ENCODE measurements around the gene NDUFAF2.

Gene NDUFAF2

DNA sequence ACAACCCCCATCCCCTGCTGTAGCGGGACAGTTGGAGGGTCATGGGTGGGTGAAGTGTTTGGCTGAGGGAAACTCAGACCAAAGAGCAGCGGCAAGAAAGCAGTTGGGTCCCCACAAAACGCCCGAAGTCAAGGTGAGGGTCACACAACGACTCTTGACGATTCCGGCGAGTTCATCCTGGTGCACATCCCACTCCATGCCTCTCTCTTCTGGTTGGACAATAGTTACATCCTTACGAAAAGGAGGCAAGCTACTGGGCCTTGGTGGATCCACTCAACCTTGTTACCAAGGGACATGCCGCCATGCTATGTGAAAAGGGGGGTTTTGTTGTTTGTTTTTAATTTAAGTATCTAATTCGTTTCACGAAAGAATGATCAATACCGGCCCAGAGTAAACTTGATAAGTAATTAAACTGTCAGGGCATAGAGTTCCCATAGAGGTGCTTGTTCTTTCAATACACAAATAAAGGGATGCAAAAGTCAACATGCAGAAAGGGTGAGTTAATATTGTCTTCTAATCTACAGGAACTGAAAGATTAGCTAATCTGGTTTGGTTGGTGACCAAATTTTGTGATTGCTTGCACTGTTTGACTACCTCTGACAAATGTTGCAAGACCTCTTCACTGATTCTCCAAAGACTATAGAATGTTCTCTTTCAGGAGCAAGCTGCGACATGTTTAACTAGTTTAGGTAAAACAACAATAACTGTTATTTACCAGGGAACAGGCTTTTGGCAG lies 218.0 kb downstream of the NDUFAF2 start (continued):
- TF ChIP-seq OVOL3 (tag by site-specific recombination; IDR thresholded peaks at IDR 0.05) (no peak), ZBTB10 (tag by site-specific recombination; IDR thresholded peaks at IDR 0.05) (peak; percentile 73; the same call in 1 of the 2 replicates), ZSCAN16 (tag by site-specific recombination; IDR thresholded peaks at IDR 0.05) (no peak), ZNF132 (tag by site-specific recombination; IDR thresholded peaks at IDR 0.05; ENCODE audit: borderline replicate concordance) (no peak), ZNF37A (tag by site-specific recombination; IDR thresholded peaks at IDR 0.05) (0 out of 2 replicates have a peak, but pooled peaks have one; percentile 1), ZSCAN23 (tag by site-specific recombination; IDR thresholded peaks at IDR 0.05) (no peak), ZNF140 (tag by site-specific recombination; IDR thresholded peaks at IDR 0.05) (0 out of 2 replicates have a peak, but pooled peaks have one; percentile 2), ZBTB7A (tag by site-specific recombination; IDR thresholded peaks at IDR 0.05; ENCODE audit: low read depth) (no peak; the same call in 1 of the 2 replicates), ZNF548 (tag by site-specific recombination; IDR thresholded peaks at IDR 0.05) (0 out of 2 replicates have a peak, but pooled peaks have one; percentile 15), MYNN (tag by site-specific recombination; IDR thresholded peaks at IDR 0.05; ENCODE audit: borderline replicate concordance) (no peak), ZNF121 (tag by site-specific recombination; IDR thresholded peaks at IDR 0.05) (0 out of 2 replicates have a peak, but pooled peaks have one; percentile 15), ZNF692 (tag by site-specific recombination; IDR thresholded peaks at IDR 0.05) (no peak), YY2 (tag by site-specific recombination; IDR thresholded peaks at IDR 0.05) (no peak), ZNF473 (tag by site-specific recombination; IDR thresholded peaks at IDR 0.05) (no peak), ZBTB20 (tag by site-specific recombination; IDR thresholded peaks at IDR 0.05) (0 out of 2 replicates have a peak, but pooled peaks have one; percentile 1), ZNF571 (tag by site-specific recombination; IDR thresholded peaks at IDR 0.05) (no peak), GLI4 (tag by site-specific recombination; IDR thresholded peaks at IDR 0.05) (no peak)
- TF ChIP-seq, protein P1, sequence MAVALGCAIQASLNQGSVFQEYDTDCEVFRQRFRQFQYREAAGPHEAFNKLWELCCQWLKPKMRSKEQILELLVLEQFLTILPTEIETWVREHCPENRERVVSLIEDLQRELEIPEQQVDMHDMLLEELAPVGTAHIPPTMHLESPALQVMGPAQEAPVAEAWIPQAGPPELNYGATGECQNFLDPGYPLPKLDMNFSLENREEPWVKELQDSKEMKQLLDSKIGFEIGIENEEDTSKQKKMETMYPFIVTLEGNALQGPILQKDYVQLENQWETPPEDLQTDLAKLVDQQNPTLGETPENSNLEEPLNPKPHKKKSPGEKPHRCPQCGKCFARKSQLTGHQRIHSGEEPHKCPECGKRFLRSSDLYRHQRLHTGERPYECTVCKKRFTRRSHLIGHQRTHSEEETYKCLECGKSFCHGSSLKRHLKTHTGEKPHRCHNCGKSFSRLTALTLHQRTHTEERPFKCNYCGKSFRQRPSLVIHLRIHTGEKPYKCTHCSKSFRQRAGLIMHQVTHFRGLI (tag by site-specific recombination; IDR thresholded peaks at IDR 0.05), result no peak
- TF ChIP-seq, protein P2, sequence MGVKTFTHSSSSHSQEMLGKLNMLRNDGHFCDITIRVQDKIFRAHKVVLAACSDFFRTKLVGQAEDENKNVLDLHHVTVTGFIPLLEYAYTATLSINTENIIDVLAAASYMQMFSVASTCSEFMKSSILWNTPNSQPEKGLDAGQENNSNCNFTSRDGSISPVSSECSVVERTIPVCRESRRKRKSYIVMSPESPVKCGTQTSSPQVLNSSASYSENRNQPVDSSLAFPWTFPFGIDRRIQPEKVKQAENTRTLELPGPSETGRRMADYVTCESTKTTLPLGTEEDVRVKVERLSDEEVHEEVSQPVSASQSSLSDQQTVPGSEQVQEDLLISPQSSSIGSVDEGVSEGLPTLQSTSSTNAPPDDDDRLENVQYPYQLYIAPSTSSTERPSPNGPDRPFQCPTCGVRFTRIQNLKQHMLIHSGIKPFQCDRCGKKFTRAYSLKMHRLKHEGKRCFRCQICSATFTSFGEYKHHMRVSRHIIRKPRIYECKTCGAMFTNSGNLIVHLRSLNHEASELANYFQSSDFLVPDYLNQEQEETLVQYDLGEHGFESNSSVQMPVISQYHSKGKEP (tag by site-specific recombination; IDR thresholded peaks at IDR 0.05), result no peak

DNA sequence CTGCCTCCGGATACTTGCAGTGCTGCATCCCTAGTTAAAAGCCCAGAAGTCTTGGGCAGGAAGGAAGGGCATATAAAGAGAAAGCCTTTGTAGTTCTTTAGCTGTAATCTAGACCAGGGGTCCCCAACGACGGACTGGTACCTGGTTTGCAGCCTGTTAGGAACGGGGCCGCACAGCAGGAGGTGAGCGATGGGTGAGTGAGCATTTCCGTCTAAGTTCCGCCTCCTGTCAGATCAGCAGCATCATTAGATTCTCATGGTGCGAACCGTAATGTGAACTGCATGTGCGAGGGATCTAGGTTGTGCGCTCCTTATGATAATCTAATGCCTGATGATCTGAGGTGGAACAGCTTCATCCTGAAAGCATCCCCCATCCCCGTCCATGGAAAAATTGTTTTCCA lies 218.9 kb downstream of the NDUFAF2 start:
- 0 out of 2 replicates have a peak, but pooled peaks have one; percentile 15 for TF ChIP-seq ZNF596 (tag by site-specific recombination; IDR thresholded peaks at IDR 0.05)
- TF ChIP-seq ZNF600 (tag by site-specific recombination; IDR thresholded peaks at IDR 0.05), result 0 out of 2 replicates have a peak, but pooled peaks have one; percentile 15
- no peak for TF ChIP-seq ZSCAN23 (tag by site-specific recombination; IDR thresholded peaks at IDR 0.05)
- Histone ChIP-seq H3K27ac (ENCODE audit: extremely low read depth, low read depth, low read length) (no peak overlapping the region), H3K9me3 (ENCODE audit: control insufficient read depth, insufficient read depth, low read depth, low read length) (no peaks in the 10 kb centered on the region), H3K4me1 (ENCODE audit: control insufficient read depth, insufficient read depth, low read length) (peaks cover 2% of the 10 kb centered on the region; the same call in 1 of the 2 replicates), H3K36me3 (ENCODE audit: control insufficient read depth in 2 of 2, insufficient read depth in 1 of 2, low read length in 2 of 2) (peaks cover 10 to 26% of the 10 kb centered on the region in 2 experiments), H3K4me3 (ENCODE audit: low read depth, low read length) (no peak overlapping the region)
- ChIA-PET CTCF (no interaction called here), POLR2A (interaction anchor here (0.6 to 4.3 kb wide), 4 partner anchors 9 to 260 kb away, joined by 4 to 37 read pairs (median 5); partner anchors contain the start of gene ZSWIM6)

Measured in HEK293 (cell line).